IMR-90 (cell line): ENCODE results near the gene NEDD4L. TPM values are rescaled to one million over a fixed set of nuclear protein-coding genes. Genes with fewer than 3 reads are reported as not detected.

ENCODE experiments used
- ATAC-seq: fragments of 200-7000 bp; cut with Tn5 transposase; 2 replicates; pipeline ENCODE4 v1.9.1; 2020; ENCODE audit warnings: low read depth, mild to moderate bottlenecking, moderate library complexity
- BruUV-seq: library from RNA; stranded (reverse); fragments of 400-500 nt; replicated peaks from 2 replicates; lab custom pipeline; 2021; lab: Mats Ljungman, UMichigan
- CTCF ChIA-PET: fragments of 300-600 bp; formaldehyde crosslinking; extraction: SDS; loops from one replicate; lab custom pipeline; 2021; ENCODE audit warnings: antibody characterized with exemption; lab: Yijun Ruan, JAX
- POLR2A ChIA-PET: fragments of 300-600 bp; sonication (Branson Sonifier 250); formaldehyde crosslinking; loops from one replicate; lab custom pipeline; 2022; ENCODE audit warnings: antibody characterized with exemption; ENCODE audit not compliant: unreplicated experiment; lab: Charles Lee
- DNase-seq: peaks from one replicate; pipeline ENCODE4 v3.0.0; 2013
- H2AFZ ChIP-seq: replicated peaks from 2 replicates; pipeline ENCODE3; 2013; ENCODE audit warnings: low read length, mild to moderate bottlenecking; ENCODE audit not compliant: poor library complexity
- H2AK5ac ChIP-seq: 2 replicates; pipeline ENCODE4 v1.6.1; 2013; ENCODE audit warnings: low read depth, low read length, inconsistent platforms
- H2AK9ac ChIP-seq: replicated peaks from 2 replicates; pipeline ENCODE3; 2013; ENCODE audit warnings: mild to moderate bottlenecking, low read depth, low read length, moderate library complexity; ENCODE audit not compliant: poor library complexity
- H2BK120ac ChIP-seq: 2 replicates; pipeline ENCODE4 v1.6.1; 2013; ENCODE audit warnings: low read depth, low read length, inconsistent platforms
- H2BK15ac ChIP-seq: 3 replicates; pipeline ENCODE4 v1.6.1; 2013; ENCODE audit warnings: low read depth, low read length, inconsistent platforms
- H2BK20ac ChIP-seq: 2 replicates; pipeline ENCODE4 v1.6.1; 2013; ENCODE audit warnings: low read depth, mild to moderate bottlenecking, inconsistent platforms, low read length, moderate library complexity
- H2BK5ac ChIP-seq: 2 replicates; pipeline ENCODE4 v1.6.1; 2013; ENCODE audit warnings: mild to moderate bottlenecking, low read depth, low read length, inconsistent platforms; ENCODE audit not compliant: poor library complexity, severe bottlenecking
- H3K14ac ChIP-seq: replicated peaks from 2 replicates; pipeline ENCODE4 v1.6.1; 2013; ENCODE audit warnings: low read depth, low read length, inconsistent platforms
- H3K18ac ChIP-seq: 2 replicates; pipeline ENCODE4 v1.6.1; 2013; ENCODE audit warnings: low read depth, low read length, control low read depth
- H3K23ac ChIP-seq: 2 replicates; pipeline ENCODE4 v1.6.1; 2013; ENCODE audit warnings: low read depth, low read length, inconsistent platforms
- H3K27ac ChIP-seq: 2 replicates; pipeline ENCODE4 v1.5.1; 2013; ENCODE audit warnings: mild to moderate bottlenecking, control low read depth, low read length; ENCODE audit not compliant: insufficient read depth
- H3K27me3 ChIP-seq: 2 replicates; pipeline ENCODE4 v1.6.1; 2013; ENCODE audit warnings: low read length; ENCODE audit not compliant: control insufficient read depth, insufficient read depth
- H3K36me3 ChIP-seq: 2 replicates; pipeline ENCODE4 v1.6.1; 2013; ENCODE audit warnings: low read length, mixed read lengths; ENCODE audit not compliant: control insufficient read depth, insufficient read depth
- H3K4ac ChIP-seq: 2 replicates; pipeline ENCODE4 v1.6.1; 2013; ENCODE audit warnings: low read depth, low read length, inconsistent platforms
- H3K4me1 ChIP-seq: 2 replicates; pipeline ENCODE4 v1.6.1; 2013; ENCODE audit warnings: low read length, mixed read lengths; ENCODE audit not compliant: control insufficient read depth, insufficient read depth
- H3K4me2 ChIP-seq: 2 replicates; pipeline ENCODE4 v1.6.1; 2013; ENCODE audit warnings: low read depth, mild to moderate bottlenecking, control low read depth, low read length, moderate library complexity
- H3K4me3 ChIP-seq: 2 replicates; pipeline ENCODE4 v1.5.1; 2013; ENCODE audit warnings: low read depth, mild to moderate bottlenecking, control low read depth, low read length, moderate library complexity; ENCODE audit not compliant: insufficient read depth
- H3K56ac ChIP-seq: 2 replicates; pipeline ENCODE4 v1.6.1; 2013; ENCODE audit warnings: low read length, inconsistent platforms; ENCODE audit not compliant: insufficient read depth; ENCODE audit errors: extremely low read depth
- H3K79me1 ChIP-seq, 2 experiments: 2 replicates each; pipeline ENCODE4 v1.6.1; 2013; ENCODE audit warnings: low read length in 2 of 2, inconsistent platforms in 1 of 2, low read depth in 1 of 2
- H3K9ac ChIP-seq: 2 replicates; pipeline ENCODE4 v1.6.1; 2013; ENCODE audit warnings: low read depth, low read length, control low read depth
- H3K9me1 ChIP-seq: 2 replicates; pipeline ENCODE4 v1.6.1; 2013; ENCODE audit warnings: low read length, inconsistent platforms; ENCODE audit not compliant: insufficient read depth
- H3K9me3 ChIP-seq: 2 replicates; pipeline ENCODE4 v1.6.1; 2013; ENCODE audit warnings: low read length; ENCODE audit not compliant: control insufficient read depth, insufficient read depth
- H4K20me1 ChIP-seq: 2 replicates; pipeline ENCODE4 v1.6.1; 2013; ENCODE audit warnings: low read length, inconsistent platforms; ENCODE audit not compliant: insufficient read depth
- H4K5ac ChIP-seq: 2 replicates; pipeline ENCODE4 v1.6.1; 2013; ENCODE audit warnings: mild to moderate bottlenecking, low read depth, low read length, control low read depth
- H4K8ac ChIP-seq, 2 experiments: 2 replicates each; pipeline ENCODE4 v1.6.1; 2013; ENCODE audit warnings: low read depth in 2 of 2, low read length in 2 of 2, control low read depth in 1 of 2, inconsistent platforms in 1 of 2
- H4K91ac ChIP-seq: 2 replicates; pipeline ENCODE4 v1.6.1; 2013; ENCODE audit warnings: low read depth, low read length, inconsistent platforms; ENCODE audit not compliant: insufficient read depth
- BHLHE40 ChIP-seq: fragments of 150-350 bp; IDR thresholded peaks from 2 replicates; pipeline ENCODE4 v1.6.1; 2016; ENCODE audit warnings: mild to moderate bottlenecking, low read depth, low read length
- CEBPB ChIP-seq: IDR thresholded peaks from 2 replicates; pipeline ENCODE4 v1.6.1; 2012; ENCODE audit warnings: low read depth, low read length, improper control_type of control experiment
- MAFK ChIP-seq: IDR thresholded peaks from 2 replicates; pipeline ENCODE4 v1.6.1; 2012; ENCODE audit warnings: low read depth, low read length, improper control_type of control experiment
- MXI1 ChIP-seq: IDR thresholded peaks from 2 replicates; pipeline ENCODE4 v1.6.1; 2012; ENCODE audit warnings: low read depth, mild to moderate bottlenecking, low read length, moderate library complexity, borderline replicate concordance
- NFE2L2 ChIP-seq: fragments of 150-350 bp; IDR thresholded peaks from 2 replicates; pipeline ENCODE4 v1.6.1; 2016; ENCODE audit warnings: low read depth, mild to moderate bottlenecking, low read length
- POLR2A ChIP-seq: IDR thresholded peaks from 2 replicates; pipeline ENCODE4 v1.6.1; 2012; ENCODE audit warnings: mild to moderate bottlenecking, low read depth, low read length
- RAD21 ChIP-seq: IDR thresholded peaks from 2 replicates; pipeline ENCODE4 v1.6.1; 2012; ENCODE audit warnings: low read length, improper control_type of control experiment
- USF2 ChIP-seq: fragments of 150-350 bp; IDR thresholded peaks from 2 replicates; pipeline ENCODE4 v1.6.1; 2017; ENCODE audit warnings: mild to moderate bottlenecking, antibody characterized with exemption, low read length, low read depth
- WGBS, 2 experiments: methylation state at CpG; one replicate each; pipeline versions ENCODE4 v1.1.5 to v1.1.7; 2013; ENCODE audit warnings: missing lambda C conversion rate in 2 of 2; ENCODE audit not compliant: insufficient read length in 1 of 2; ENCODE audit errors: extremely low coverage in 2 of 2; 5-methylcytosine and 5-hydroxymethylcytosine counted together
- dilution Hi-C: fragments of 300-500 bp; cut with HindIII; formaldehyde crosslinking; loops from one replicate; pipeline ENCODE4 v1.14.3; 2018; ENCODE audit warnings: low sequenced_read_pairs; ENCODE audit not compliant: unreplicated experiment
- in situ Hi-C: fragments of 300-500 bp; cut with MboI; formaldehyde crosslinking; loops from 3 replicates; pipeline ENCODE4 v1.14.3; 2019; ENCODE audit warnings: low sequenced_read_pairs, inconsistent platforms, mixed read lengths
- intact Hi-C: fragments of 100-400 bp; cut with micrococcal nuclease; formaldehyde crosslinking; loops from 2 replicates; pipeline ENCODE4 v1.10.0; 2022
- polyA plus RNA-seq, 3 experiments: library from polyadenylated mRNA; depleted of rRNA; stranded (reverse); fragments of >200 nt; gene quantifications; 2 replicates each; pipeline ENCODE4 v1.2.3, GENCODE V29; 2012; ENCODE audit warnings: low replicate concordance in 1 of 3
- total RNA-seq: library from RNA; depleted of rRNA; stranded (reverse); fragments of >200 nt; gene quantifications from 2 replicates; pipeline ENCODE4 v1.2.3, GENCODE V29; 2012
- TF ChIP-seq, protein P1 (sequence below): fragments of 150-350 bp; IDR thresholded peaks from 2 replicates; pipeline ENCODE4 v1.6.1; 2016; ENCODE audit warnings: low read depth, mild to moderate bottlenecking, low read length, moderate library complexity, borderline replicate concordance

NEDD4L gene
- total and polyA plus RNA-seq, 2 of the 4 experiments (the other 2 are of a cell fraction) = 10.0 to 10.9 TPM

GRCh38 chr18:58221060-58221725 lies 177.2 kb downstream of the NEDD4L start:
- peak overlapping the region; percentile 11; the same call in 1 of the 2 replicates for H2BK20ac ChIP-seq
- ATAC-seq (no peak), DNase-seq (peak; percentile 53)
- no peak overlapping the region for H3K27ac ChIP-seq
- peak overlapping the region in 1 of 2 experiments; percentile 34; a peak in 1 of 4 replicates for H4K8ac ChIP-seq
- H4K5ac ChIP-seq = no peak overlapping the region
- H4K20me1 ChIP-seq = no peaks in the 10 kb centered on the region
- H3K4ac ChIP-seq = peak overlapping the region; percentile 61
- H4K91ac ChIP-seq = peak overlapping the region; percentile 34
- 80% methylated on average over 5 of the region's 12 CpGs; no CpG with 5 or more reads in 1 of the 2 experiments for WGBS, 2 experiments
- no peaks in the 10 kb centered on the region for H3K27me3 ChIP-seq
- no peaks in the 10 kb centered on the region for H3K9me3 ChIP-seq
- ChIA-PET CTCF (no interaction called here), POLR2A (no interaction called here)
- no peak overlapping the region for H3K18ac ChIP-seq
- H3K9me1 ChIP-seq = peaks cover 19% of the 10 kb centered on the region
- H3K4me2 ChIP-seq = no peak overlapping the region
- TF ChIP-seq RAD21 = no peak
- TF ChIP-seq POLR2A = no peak
- peak; percentile 29; the same call in 1 of the 2 replicates for TF ChIP-seq CEBPB
- TF ChIP-seq NFE2L2 = no peak
- TF ChIP-seq, protein P1, sequence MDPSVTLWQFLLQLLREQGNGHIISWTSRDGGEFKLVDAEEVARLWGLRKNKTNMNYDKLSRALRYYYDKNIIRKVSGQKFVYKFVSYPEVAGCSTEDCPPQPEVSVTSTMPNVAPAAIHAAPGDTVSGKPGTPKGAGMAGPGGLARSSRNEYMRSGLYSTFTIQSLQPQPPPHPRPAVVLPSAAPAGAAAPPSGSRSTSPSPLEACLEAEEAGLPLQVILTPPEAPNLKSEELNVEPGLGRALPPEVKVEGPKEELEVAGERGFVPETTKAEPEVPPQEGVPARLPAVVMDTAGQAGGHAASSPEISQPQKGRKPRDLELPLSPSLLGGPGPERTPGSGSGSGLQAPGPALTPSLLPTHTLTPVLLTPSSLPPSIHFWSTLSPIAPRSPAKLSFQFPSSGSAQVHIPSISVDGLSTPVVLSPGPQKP = no peak
- no peak for TF ChIP-seq MXI1
- no peak for TF ChIP-seq MAFK
- no peak for TF ChIP-seq BHLHE40
- no peak for TF ChIP-seq USF2
- peak overlapping the region; percentile 57; the same call in 2 of the 3 replicates for H2BK15ac ChIP-seq
- no peak overlapping the region for H3K56ac ChIP-seq
- dilution Hi-C loops = no loop called here
- no peak overlapping the region for H2BK5ac ChIP-seq
- peaks cover 0 to 18% of the 10 kb centered on the region in 2 experiments; a peak in 2 of 4 replicates for H3K79me1 ChIP-seq
- intact Hi-C loops = no loop called here
- H3K9ac ChIP-seq = no peak overlapping the region
- in situ Hi-C loops = no loop called here
- no peak overlapping the region for H3K23ac ChIP-seq
- H3K36me3 ChIP-seq = no peaks in the 10 kb centered on the region
- H3K14ac ChIP-seq = 0 out of 2 replicates have a peak overlapping the region, but pooled peaks have one; percentile 4
- peak overlapping the region; percentile 29; the same call in 1 of the 2 replicates for H2BK120ac ChIP-seq
- no peak overlapping the region; the same call in 1 of the 2 replicates for H3K4me3 ChIP-seq
- peaks cover 20% of the 10 kb centered on the region for H3K4me1 ChIP-seq
- H2AK5ac ChIP-seq = peak overlapping the region; percentile 67; the same call in 1 of the 2 replicates
- no peak overlapping the region for H2AFZ ChIP-seq
- H2AK9ac ChIP-seq = no peak overlapping the region
- BruUV-seq = no TSS peak
